HCT116 (cell line): ENCODE measurements around the gene ARVCF. TPM values are rescaled to one million over a fixed set of nuclear protein-coding genes. Genes with fewer than 3 reads are reported as not detected.

Experiments
- ATAC-seq: fragments of 200-7000 bp; cut with Tn5 transposase; 2 replicates; pipeline ENCODE4 v1.9.1; 2020; ENCODE audit warnings: mild to moderate bottlenecking, moderate library complexity
- BruUV-seq: library from RNA; stranded (reverse); fragments of 400-500 nt; replicated peaks from 2 replicates; lab custom pipeline; 2021; lab: Mats Ljungman, UMichigan
- CTCF ChIA-PET: fragments of 300-600 bp; sonication (Branson Sonifier 250); formaldehyde crosslinking; loops from one replicate; lab custom pipeline; 2021; ENCODE audit warnings: antibody characterized with exemption; lab: Charles Lee
- POLR2A ChIA-PET: fragments of 300-600, 350-600 bp; sonication (Branson Sonifier 250); formaldehyde crosslinking; loops from one replicate; lab custom pipeline; 2021; ENCODE audit warnings: antibody characterized with exemption; lab: Charles Lee
- RAD21 ChIA-PET, 2 experiments: fragments of 300-600 bp; sonication (Branson Sonifier 250); formaldehyde crosslinking; loops; one replicate each; lab custom pipeline; 2023; ENCODE audit warnings: low total read pairs in 2 of 2; ENCODE audit not compliant: uncharacterized antibody in 2 of 2, unreplicated experiment in 2 of 2, low non-redundant PET in 1 of 2; lab: Charles Lee
- DNase-seq: peaks from one replicate; pipeline ENCODE4 v3.0.0-alpha.2; 2010; ENCODE audit warnings: low read depth, low spot score
- H2AFZ ChIP-seq: fragments of 200-600 bp; shearing (Covaris generic), sonication (generic); 2 replicates; pipeline ENCODE4 v1.6.1; 2017; ENCODE audit warnings: low read depth, mixed run types, mixed read lengths, antibody characterized with exemption, low read length; ENCODE audit not compliant: poor library complexity, severe bottlenecking
- H3K27ac ChIP-seq: 2 replicates; pipeline ENCODE4 v1.5.1; 2012; ENCODE audit warnings: low read depth, low read length
- H3K27me3 ChIP-seq: fragments of 200-600 bp; sonication (generic); 2 replicates; pipeline ENCODE4 v1.6.1; 2016; ENCODE audit warnings: mixed run types, low read length, mixed read lengths; ENCODE audit not compliant: insufficient read depth
- H3K36me3 ChIP-seq, 2 experiments: fragments of 200-500 bp in 1 of 2; fragments of 200-600 bp in 1 of 2; sonication (Bioruptor generic) in 1 of 2; sonication (generic) in 1 of 2; 2 replicates each; pipeline versions ENCODE4 v1.5.1 to v1.6.1; 2014 to 2016; ENCODE audit warnings: low read length in 2 of 2, inconsistent platforms in 1 of 2, mixed read lengths in 1 of 2, mixed run types in 1 of 2; ENCODE audit not compliant: insufficient read depth in 2 of 2, control insufficient read depth in 1 of 2
- H3K4me1 ChIP-seq, 2 experiments: fragments of 200-600 bp in 1 of 2; sonication (generic) in 1 of 2; 2 replicates each; pipeline versions ENCODE4 v1.5.1 to v1.6.1; 2012 to 2017; ENCODE audit warnings: low read length in 2 of 2, inconsistent platforms in 1 of 2, mild to moderate bottlenecking in 1 of 2, mixed read lengths in 1 of 2, mixed run types in 1 of 2, moderate library complexity in 1 of 2; ENCODE audit not compliant: insufficient read depth in 2 of 2, control insufficient read depth in 1 of 2
- H3K4me2 ChIP-seq: fragments of 200-600 bp; sonication (generic); 2 replicates; pipeline ENCODE4 v1.6.1; 2017; ENCODE audit warnings: mixed run types, low read length, mixed read lengths
- H3K4me3 ChIP-seq, 2 experiments: fragments of 200-600 bp in 1 of 2; sonication (generic) in 1 of 2; replicated peaks in 1 of 2; 2 replicates each; pipeline ENCODE4 v1.5.1; 2011 to 2016; ENCODE audit warnings: low read length in 2 of 2, control low read depth in 1 of 2, low read depth in 1 of 2, mild to moderate bottlenecking in 1 of 2, mixed read lengths in 1 of 2, mixed run types in 1 of 2
- H3K79me2 ChIP-seq: fragments of 200-600 bp; sonication (generic); 2 replicates; pipeline ENCODE4 v1.6.1; 2017; ENCODE audit warnings: mild to moderate bottlenecking, mixed run types, low read length, moderate library complexity, mixed read lengths; ENCODE audit not compliant: insufficient read depth
- H3K9ac ChIP-seq: fragments of 200-600 bp; sonication (generic); 2 replicates; pipeline ENCODE4 v1.6.1; 2016; ENCODE audit warnings: low read length, mixed read lengths
- H3K9me2 ChIP-seq: fragments of 200-600 bp; sonication (generic), shearing (Covaris generic); 2 replicates; pipeline ENCODE4 v1.6.1; 2017; ENCODE audit warnings: mixed run types, mild to moderate bottlenecking, moderate library complexity; ENCODE audit not compliant: insufficient read depth
- H3K9me3 ChIP-seq, 2 experiments: fragments of 200-500 bp in 1 of 2; fragments of 200-600 bp in 1 of 2; sonication (Bioruptor generic) in 1 of 2; sonication (generic) in 1 of 2; 2 replicates each; pipeline ENCODE4 v1.6.1; 2014 to 2017; ENCODE audit warnings: low read length in 2 of 2, mixed read lengths in 2 of 2, inconsistent platforms in 1 of 2, low read depth in 1 of 2, mild to moderate bottlenecking in 1 of 2, mixed run types in 1 of 2, moderate library complexity in 1 of 2; ENCODE audit not compliant: control insufficient read depth in 1 of 2, insufficient read depth in 1 of 2
- H4K20me1 ChIP-seq: fragments of 200-600 bp; sonication (generic), shearing (Covaris generic); 2 replicates; pipeline ENCODE4 v1.6.1; 2017; ENCODE audit warnings: mixed run types, mild to moderate bottlenecking, moderate library complexity; ENCODE audit not compliant: insufficient read depth
- ATF3 ChIP-seq: IDR thresholded peaks from 2 replicates; pipeline ENCODE4 v1.6.1; 2012
- CEBPB ChIP-seq: IDR thresholded peaks from 2 replicates; pipeline ENCODE4 v1.6.1; 2012; ENCODE audit warnings: low read depth
- EZH2 ChIP-seq: fragments of 200-600 bp; sonication (generic); IDR thresholded peaks from 2 replicates; pipeline ENCODE4 v1.6.1; 2017; ENCODE audit warnings: antibody characterized with exemption, mixed run types
- EZH2phosphoT487 ChIP-seq: fragments of 200-600 bp; IDR thresholded peaks from 2 replicates; pipeline ENCODE4 v1.6.1; 2018; ENCODE audit warnings: antibody characterized with exemption, borderline replicate concordance
- JUND ChIP-seq: IDR thresholded peaks from 2 replicates; pipeline ENCODE4 v1.6.1; 2012
- MAX ChIP-seq: IDR thresholded peaks from 2 replicates; pipeline ENCODE4 v1.6.1; 2012
- POLR2A ChIP-seq: IDR thresholded peaks from 2 replicates; pipeline ENCODE4 v1.7.0; 2011; ENCODE audit warnings: borderline replicate concordance; ENCODE audit not compliant: insufficient read depth, insufficient read length; ENCODE audit errors: extremely low read depth
- SIN3A ChIP-seq: IDR thresholded peaks from 2 replicates; pipeline ENCODE4 v1.6.1; 2012; ENCODE audit warnings: low read depth
- SRF ChIP-seq: IDR thresholded peaks from 2 replicates; pipeline ENCODE4 v1.6.1; 2012; ENCODE audit warnings: low read depth
- ZFX ChIP-seq: fragments of 450-650 bp; IDR thresholded peaks from 2 replicates; pipeline ENCODE4 v1.6.1; 2017
- ZNF274 ChIP-seq: fragments of 200-500 bp; sonication (Bioruptor generic); IDR thresholded peaks from 2 replicates; pipeline ENCODE4 v1.6.1; 2014; ENCODE audit warnings: mild to moderate bottlenecking, low read depth, low read length, inconsistent platforms
- intact Hi-C: fragments of 100-400 bp; cut with micrococcal nuclease; formaldehyde crosslinking; loops from 2 replicates; pipeline ENCODE4 v1.10.0; 2022
- total RNA-seq: library from RNA; stranded (reverse); gene quantifications from one replicate; pipeline ENCODE4 v1.2.1, GENCODE V29; 2021; ENCODE audit not compliant: unreplicated experiment

ARVCF gene
- total RNA-seq, 1 experiment from 2014 or later: 42.8 TPM

DNA sequence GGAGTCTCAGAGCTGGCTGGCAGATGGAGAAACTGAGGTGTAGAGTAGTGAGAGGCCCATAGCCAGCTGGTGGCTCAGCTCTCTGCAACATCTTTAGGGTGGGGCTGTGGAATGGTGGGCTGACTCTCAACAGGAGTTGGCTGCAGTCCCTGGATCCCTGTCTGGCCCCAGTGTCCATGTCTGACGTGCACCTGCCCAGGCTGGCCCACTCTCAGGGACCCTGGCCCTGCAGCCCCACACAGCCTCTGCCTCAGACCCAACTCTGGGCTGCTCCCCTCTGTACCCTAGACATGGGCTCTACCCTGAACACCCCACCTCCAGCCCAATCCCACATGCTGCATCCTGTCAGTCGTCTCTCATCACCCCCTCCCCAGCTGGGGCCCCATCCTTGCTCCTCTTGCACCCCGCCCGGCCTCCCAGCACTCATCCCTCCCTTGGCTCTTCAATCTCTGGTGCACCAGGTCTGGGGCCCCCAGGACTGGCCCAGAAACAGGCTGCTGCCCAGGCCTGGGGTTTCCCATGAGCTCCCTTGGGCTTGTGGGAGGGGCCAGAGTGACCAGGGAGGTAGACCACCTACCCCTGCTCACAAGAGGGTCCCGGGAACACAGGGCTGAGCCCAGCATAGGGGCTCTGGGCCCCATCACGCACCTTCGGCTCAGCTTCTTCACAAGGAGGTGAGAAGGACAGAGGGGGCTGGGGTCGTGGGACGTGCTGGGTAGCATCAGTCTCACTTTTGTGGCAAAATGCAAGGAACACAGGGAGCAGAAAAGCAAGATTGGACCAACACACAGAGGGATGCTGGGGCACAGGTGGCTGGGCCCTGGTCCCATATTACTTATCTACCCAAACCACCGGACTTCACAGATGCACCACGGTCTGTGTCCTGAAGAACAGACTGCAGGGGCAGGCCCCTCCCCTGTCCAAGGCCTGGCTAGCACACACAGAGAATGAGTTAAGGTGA lies 31.5 kb downstream of the ARVCF start:
- RAD21 ChIA-PET: no interaction called here
- POLR2A ChIA-PET: interaction anchor here (1.4 kb wide), 2 partner anchors 10 to 78 kb away, joined by 4 to 5 read pairs; no protein-coding TSS in a partner anchor
- peak overlapping the region in 1 of 2 experiments; percentile 28; a peak in 1 of 4 replicates for H3K4me3 ChIP-seq
- peaks cover 37 to 45% of the 10 kb centered on the region in 2 experiments for H3K4me1 ChIP-seq
- H3K4me2 ChIP-seq: peak overlapping the region; percentile 96
- peak overlapping the region; percentile 60 for H3K9ac ChIP-seq
- no peaks in the 10 kb centered on the region for H3K27me3 ChIP-seq
- intact Hi-C loops: loop anchor here (10.0 kb wide), 1 partner anchor 100 kb away; the partner anchor contains the start of gene DGCR8
- CTCF ChIA-PET: interaction anchor here (0.6 to 1.2 kb wide), 3 partner anchors 15 to 144 kb away, joined by 3 read pairs; no protein-coding TSS in a partner anchor
- BruUV-seq: no TSS peak
- ATAC-seq (no peak), DNase-seq (no peak)
- H3K36me3 ChIP-seq: peaks cover 0 to 3% of the 10 kb centered on the region in 2 experiments; a peak in 1 of 4 replicates
- TF ChIP-seq CEBPB: no peak
- TF ChIP-seq ZFX: no peak
- TF ChIP-seq SRF: no peak
- no peak for TF ChIP-seq ZNF274
- TF ChIP-seq SIN3A: no peak
- TF ChIP-seq ATF3: no peak
- no peak for TF ChIP-seq POLR2A
- TF ChIP-seq MAX: no peak
- TF ChIP-seq JUND: no peak
- TF ChIP-seq EZH2: no peak
- no peak for TF ChIP-seq EZH2phosphoT487
- peaks cover 16% of the 10 kb centered on the region for H3K79me2 ChIP-seq
- no peaks in the 10 kb centered on the region for H3K9me3 ChIP-seq
- no peaks in the 10 kb centered on the region for H4K20me1 ChIP-seq
- peak overlapping the region; percentile 68 for H3K27ac ChIP-seq
- H3K9me2 ChIP-seq: no peaks in the 10 kb centered on the region
- no peak overlapping the region for H2AFZ ChIP-seq
